SH-SY5Y (cell line): ENCODE measurements around the gene PRXL2B.

Experiments
- GATA2 ChIP-seq: IDR thresholded peaks from 2 replicates; pipeline ENCODE4 v1.6.1; 2011; ENCODE audit warnings: mild to moderate bottlenecking, low read depth, low read length
- GATA3 ChIP-seq: IDR thresholded peaks from 2 replicates; pipeline ENCODE4 v1.6.1; 2011; ENCODE audit warnings: low read depth, mild to moderate bottlenecking, low read length, moderate library complexity

The PRXL2B gene

GRCh38 chr1:2557482-2558400 is 28.8 kb upstream of the PRXL2B start:
- TF ChIP-seq GATA2 (no peak), GATA3 (no peak)

GRCh38 chr1:2558420-2558819 is 28.2 kb upstream of the PRXL2B start:
- no peak for TF ChIP-seq GATA3
- TF ChIP-seq GATA2, result no peak

- no peak for TF ChIP-seq GATA3
Observed at GRCh38 chr1:2558861-2559260, 27.7 kb upstream of the PRXL2B start.

GRCh38 chr1:2559509-2560298 is 26.9 kb upstream of the PRXL2B start:
- TF ChIP-seq GATA2 (no peak), GATA3 (no peak)

- TF ChIP-seq GATA3 (no peak), GATA2 (no peak)
Observed at GRCh38 chr1:2560299-2561073, 26.1 kb upstream of the PRXL2B start.

- TF ChIP-seq GATA2 (no peak), GATA3 (no peak)
Observed at GRCh38 chr1:2561446-2561845, 25.1 kb upstream of the PRXL2B start.

GRCh38 chr1:2561898-2562895 is 24.4 kb upstream of the PRXL2B start:
- TF ChIP-seq GATA3 (no peak), GATA2 (no peak)

- TF ChIP-seq GATA2 (no peak), GATA3 (no peak)
Observed at GRCh38 chr1:2563205-2563604, 23.4 kb upstream of the PRXL2B start.

- no peak for TF ChIP-seq GATA2
- no peak for TF ChIP-seq GATA3
Observed at GRCh38 chr1:2564006-2564814, 22.4 kb upstream of the PRXL2B start.

- TF ChIP-seq GATA2 (no peak), GATA3 (no peak)
Observed at GRCh38 chr1:2564815-2565374, 21.7 kb upstream of the PRXL2B start.

GRCh38 chr1:2566101-2567045 is 20.2 kb upstream of the PRXL2B start:
- no peak for TF ChIP-seq GATA3
- no peak for TF ChIP-seq GATA2
